Activated CD8-positive, alpha-beta memory T cell treated with anti-CD3 and anti-CD28 coated beads for 1 hour (primary cell): ENCODE measurements around the gene UBE2H.

Experiments used
- DNase-seq, 2 donors: peaks; one replicate each; pipeline ENCODE4 v3.0.0-alpha.2; 2020; ENCODE audit warnings: low read depth in 1 of 2; ENCODE audit errors: extremely low read depth in 1 of 2

The UBE2H gene

DNA sequence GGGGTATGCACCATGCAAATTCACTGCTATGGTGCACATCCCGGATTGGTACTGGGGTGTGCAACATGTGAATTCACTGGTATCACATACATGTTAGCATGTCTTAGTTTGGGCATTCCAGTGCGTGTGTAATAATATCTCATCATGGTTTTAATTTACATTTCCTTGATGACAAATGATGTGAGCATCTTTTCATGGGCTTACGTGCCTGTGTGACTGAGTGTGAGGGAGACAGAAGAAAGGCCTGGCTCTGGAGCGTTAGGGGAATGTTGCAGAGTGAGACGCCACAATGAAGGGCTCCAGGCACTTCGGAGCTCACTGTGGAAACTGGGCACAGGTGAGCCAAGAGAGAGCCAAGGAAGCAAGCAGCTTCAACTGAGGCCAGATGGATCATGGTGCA lies 162.6 kb downstream of the UBE2H start:
- no peak for DNase-seq

DNA sequence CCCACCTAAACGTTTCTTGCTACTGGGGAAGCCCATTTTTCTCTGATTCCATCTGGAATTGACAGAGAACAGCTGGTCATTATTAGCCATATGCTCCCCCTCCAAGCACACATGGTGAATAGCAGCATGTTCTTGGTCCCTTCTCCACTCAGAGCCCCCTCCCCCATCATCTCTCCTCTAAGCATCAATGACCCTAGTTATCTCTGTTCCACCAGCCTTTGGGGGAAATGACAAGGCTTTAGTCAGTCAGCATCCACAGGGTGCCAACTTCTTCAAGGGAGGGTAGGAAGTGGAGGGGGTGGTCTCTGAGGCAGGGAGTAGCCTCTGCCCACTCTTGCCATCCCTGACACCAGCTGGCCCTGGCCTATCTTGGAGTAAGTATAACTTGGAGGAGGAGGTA lies 163.1 kb downstream of the UBE2H start:
- DNase-seq: no peak

DNA sequence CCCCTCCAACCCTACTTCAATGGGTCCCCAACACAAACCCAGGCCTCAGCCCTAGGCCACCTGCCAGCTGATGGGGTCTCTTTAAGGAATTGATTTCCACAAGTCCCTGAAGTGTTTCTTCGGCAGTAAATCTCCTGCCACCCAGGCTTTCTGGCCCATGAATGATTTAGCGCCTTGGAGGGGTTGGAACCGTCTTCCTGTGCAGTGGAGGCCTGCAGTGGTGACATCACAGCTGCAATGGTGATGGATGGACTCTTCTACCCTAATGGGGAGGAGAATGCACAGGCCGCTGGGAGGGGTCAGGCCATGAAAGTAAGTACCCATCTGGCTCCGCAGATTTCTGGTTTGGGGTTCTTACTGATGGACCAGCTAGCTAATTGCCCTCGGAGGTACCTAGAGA lies 163.8 kb downstream of the UBE2H start:
- no peak for DNase-seq

DNA sequence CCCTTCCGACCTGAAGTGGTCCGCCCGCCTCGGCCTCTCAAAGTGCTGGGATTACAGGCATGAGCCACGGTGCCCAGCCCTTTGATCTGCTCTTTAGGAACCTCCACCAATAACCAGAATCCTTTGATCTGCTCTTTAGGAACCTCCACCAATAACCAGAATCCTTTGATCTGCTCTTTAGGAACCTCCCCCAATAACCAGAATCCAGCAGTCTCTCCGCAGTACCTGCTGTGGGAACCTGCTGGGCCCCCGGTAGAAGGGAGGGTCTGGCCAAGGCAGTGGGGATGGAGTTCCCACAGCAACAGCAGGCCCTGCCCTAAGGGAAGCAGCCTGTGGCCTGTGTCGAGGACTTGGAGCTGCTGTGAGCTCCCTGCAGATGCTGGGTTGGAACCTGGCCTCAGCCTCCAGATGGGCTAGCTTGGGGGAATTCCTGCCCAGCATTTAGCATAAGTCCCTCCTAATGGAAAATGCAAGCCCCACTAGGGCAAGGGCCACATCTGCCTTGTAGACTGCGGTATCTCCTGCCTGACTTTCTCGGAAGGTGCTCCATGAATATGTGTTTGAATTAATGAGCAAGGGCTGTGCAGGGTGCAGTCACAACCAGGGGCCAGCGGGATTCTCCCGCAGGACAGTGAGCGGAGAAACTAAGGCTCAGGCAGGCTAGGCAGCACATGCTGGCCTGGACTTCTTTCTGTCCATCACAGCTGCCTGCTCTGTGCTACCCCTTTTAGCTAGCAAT lies 165.8 kb downstream of the UBE2H start:
- no peak for DNase-seq

DNA sequence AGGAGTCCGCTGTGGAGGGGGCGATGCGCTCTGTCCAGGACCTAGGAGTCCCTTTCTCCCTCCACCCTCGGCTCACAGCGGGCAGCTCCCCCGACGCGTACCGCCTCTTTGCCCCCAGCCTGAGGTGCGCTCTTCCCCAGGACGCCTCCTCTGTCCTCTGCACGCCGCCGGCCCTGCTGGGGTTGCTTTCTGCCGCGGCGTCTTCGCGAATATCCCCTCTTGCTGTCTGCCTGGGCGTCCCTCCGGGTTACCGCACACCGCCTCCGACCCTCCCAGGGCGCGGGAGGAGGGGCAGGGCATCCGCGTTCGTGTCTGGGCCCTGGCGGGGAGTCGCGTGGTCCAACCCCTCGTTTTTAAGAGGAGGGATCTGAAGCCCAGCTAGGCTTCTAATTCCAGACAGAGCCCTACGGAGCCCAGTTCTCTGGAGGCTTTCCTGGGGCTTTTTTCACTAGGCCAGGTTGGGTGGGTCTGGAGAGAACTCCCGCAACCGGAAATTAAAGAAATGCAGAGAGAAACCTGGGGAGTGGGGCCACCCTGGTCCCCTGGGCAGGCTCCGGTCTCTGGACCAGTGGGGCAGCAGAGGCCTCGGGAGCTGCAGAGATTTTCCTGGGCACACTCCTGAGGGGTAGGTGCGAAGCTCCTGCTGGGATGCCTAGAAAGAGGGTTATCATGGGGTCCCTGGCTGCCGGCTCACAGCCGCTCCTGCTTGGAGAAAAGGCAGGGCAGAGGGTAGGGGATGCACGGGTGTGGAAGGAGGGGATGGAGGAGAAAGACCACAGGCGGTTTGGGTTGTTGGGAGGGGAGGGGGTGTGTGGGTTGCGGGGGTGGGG lies 166.9 kb downstream of the UBE2H start:
- DNase-seq: no peak

DNA sequence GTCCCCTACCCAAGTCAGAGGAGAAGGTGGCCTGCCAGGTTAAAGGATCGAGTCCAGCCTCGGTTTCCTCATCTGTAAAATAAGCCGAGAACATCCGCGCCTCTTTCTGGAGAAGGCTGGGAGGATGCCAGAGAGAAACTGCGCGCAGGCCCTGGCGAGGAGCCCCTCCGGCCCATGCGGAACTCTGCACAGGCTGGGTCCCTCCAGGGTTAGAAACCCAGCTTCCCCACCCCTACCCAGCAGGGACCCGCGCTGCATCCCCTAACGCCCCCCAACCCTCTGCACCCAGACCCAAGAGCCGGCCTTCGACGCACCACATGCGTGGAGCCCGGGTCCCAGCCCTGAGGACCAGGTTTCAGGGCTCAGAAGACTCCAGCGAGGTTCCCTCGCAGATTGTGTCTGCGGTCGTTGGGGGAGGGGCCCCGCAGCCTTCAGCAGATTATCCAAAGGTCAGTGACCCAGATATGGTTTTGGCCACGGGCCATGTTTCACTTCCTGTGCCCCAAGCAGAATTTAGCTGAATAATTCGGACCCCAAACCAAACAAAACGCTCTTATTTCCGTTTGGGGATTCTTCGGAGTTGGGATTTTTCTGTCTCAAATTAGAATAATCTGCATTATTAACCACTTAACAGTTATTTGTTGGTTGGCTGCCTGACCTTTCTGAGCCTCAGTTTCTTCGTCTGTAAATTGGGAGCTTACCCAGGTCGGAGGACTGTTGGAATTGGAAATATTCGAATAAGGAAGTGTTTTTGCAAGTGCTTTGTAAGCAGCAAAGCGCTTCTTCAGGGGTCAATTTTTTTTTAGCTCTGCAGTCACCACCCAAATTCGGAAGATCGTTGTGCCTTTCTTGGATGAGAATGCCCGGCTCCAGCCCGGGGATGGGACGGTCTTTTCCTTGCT lies 167.7 kb downstream of the UBE2H start:
- DNase-seq: no peak

DNA sequence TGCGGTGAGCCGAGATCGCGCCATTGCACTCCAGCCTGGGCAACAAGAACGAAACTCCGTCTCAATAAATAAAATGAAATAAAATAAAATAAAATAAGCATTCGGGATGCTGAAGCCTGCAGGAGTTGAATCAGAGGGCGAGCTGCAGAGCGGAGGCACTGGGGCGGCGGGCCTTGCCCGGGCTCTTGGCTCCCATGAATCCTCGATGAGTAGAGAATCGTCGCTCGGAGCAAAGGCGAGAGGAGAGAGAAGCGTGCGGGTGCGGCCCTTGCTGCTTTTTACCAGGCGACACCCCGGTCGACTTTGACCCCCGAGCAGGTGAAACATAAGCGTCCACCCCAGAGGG lies 168.3 kb downstream of the UBE2H start:
- no peak for DNase-seq

DNA sequence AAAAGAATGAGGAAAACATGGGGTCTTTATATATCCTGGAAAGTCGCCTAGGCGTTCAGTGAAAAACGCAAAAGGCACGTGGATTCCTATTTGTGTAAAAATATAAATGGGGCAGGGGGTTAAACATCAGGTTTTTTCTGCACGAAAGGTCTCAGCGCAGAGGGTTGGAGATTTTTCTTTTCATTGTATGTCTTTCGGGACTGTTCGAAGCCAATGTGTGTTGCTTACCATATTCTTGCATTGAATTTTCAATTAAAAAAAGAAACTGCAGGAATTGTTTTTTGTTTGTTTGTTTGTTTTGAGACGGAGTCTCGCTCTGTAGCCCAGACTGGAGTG lies 169.2 kb downstream of the UBE2H start:
- DNase-seq: no peak

DNA sequence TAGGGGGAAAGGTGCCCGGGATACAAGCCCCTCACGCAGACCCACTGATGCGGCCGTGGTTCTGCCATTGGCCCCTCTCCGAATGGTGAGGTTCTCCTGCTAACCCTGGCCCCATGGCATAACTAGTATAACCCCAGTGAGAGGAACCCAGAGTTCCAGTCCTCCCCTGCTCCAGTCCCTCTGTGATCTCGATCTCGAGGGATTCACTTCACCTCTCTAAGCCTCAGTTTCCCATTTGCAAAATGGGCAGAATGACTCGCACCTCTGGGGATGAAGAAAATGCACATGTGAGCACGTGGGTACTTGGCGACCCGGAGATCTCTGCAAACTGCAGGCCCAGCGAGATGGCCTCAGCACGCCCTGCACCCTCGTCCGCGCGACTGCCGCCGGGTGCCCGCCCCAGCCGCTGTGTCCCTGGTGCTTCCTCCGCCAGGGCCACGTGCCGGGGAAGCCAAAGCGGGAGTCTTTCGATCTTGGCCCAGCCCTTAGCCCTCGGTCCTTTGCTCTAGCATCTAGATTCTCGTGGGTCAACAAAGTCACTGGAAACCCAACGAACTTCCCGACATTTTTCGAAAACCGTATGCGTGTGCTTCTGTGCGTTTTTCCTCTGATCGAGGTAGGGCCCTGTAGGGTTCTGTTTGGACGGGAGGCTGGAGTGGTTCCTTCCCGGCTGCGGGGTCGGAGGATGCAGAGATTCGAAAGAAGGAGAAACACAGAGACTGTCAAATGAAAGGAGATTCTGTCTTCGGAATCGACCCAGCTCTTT lies 169.8 kb downstream of the UBE2H start:
- no peak for DNase-seq

DNA sequence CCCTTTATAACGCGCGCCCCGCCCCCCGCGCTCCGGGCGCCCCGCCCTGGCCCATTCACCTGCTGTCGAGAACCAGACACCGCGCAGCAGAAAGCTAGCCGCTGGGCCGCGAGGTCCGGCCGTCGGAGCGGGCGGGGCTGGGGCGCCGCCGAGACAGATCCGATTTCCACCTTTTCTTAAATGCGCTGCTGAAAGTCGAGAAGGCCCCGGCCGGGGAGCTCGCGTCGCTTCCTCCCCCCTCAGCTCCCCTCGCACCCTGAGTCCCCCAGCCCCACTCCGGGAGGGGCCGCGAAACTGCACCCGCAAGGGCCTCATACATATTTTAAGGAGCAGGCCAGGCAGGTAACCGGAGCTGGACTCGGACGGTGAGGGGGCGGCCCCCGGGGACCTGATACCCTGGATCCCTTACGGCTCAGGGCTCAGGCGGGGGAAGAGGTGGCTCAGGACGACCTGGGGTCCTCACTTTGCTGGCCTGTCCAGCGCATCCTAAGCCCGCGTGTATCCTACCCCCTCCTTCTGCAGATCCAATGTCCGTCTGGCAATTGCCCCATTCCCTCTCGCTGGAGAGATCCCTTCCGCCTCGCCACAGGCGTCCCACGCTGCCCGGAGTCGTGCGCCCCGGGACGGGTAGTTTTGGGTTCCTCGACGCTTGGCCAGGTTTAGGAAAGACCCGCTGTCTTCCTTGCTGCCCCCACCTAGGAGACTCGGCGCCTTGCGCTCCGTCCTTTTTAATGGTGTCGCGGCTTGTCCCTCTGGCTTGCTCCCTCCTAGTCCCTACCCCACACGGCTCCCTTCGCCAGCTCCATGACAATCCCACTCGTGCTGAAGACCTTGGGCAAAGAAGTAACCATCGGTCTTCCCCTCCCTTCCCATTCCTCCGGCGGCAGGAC lies 170.6 kb downstream of the UBE2H start:
- DNase-seq: no peak

DNA sequence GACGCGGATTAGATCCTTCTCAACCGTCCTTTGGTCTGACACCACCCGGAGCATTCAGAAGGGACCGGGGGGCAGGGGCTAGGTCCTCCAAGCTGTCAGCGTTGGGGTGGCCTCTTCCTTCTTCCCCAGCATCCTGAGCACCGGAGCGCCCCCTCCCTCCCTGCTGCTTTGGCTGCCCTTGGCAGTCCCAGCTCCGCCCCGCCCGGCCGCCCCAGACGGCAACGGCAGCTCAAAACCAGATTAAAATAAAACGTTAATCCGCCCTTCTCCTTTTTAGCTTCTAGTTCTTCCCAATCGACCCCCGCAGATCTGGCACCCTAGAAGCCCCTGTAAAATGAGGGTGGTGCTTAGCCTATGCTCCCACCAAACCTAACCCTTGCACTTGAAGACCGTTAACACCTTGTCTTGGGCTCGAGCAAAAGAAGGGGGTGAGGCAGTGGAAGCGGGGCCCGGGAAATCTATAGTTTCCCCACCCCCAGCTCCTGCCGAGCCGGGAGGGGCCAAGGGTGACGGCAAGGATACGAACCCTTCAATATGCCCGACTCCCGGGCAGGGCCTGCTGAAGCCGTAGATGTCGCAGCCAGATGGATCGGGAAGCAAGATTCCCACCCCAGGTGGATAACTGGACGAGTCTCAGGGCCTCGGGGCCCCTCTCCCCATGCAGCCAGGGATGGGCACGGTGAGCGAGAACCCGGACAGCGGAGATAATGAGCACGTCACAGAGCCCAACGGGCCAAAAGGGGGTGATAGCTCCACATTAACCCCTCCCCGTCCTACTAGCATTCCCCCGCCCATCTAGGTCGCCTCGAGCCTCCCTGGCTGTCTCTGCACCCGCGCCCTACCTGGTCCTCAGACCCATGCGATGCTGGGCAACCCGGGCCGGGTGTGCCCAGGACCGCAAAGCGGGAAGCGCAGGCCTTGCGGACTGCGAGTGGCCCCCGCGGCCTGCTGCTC lies 171.5 kb downstream of the UBE2H start:
- DNase-seq: no peak
